Neural cell (in vitro differentiated cells): Measurements from ENCODE around the gene MAP6. TPM values are rescaled to one million over a fixed set of nuclear protein-coding genes. Genes with fewer than 3 reads are reported as not detected.
A peak's percentile ranks its signal among the peaks of the same experiment; 100 is the strongest.

Source experiments
- H2AFZ ChIP-seq: fragments of 200-600, 300-800 bp; sonication (generic), shearing (Covaris generic); 2 replicates; pipeline ENCODE4 v1.6.0; 2014; ENCODE audit warnings: low read depth, mild to moderate bottlenecking, antibody characterized with exemption, low read length, moderate library complexity
- H3F3A ChIP-seq: fragments of 200-600 bp; shearing (Covaris generic); 2 replicates; pipeline ENCODE4 v1.6.1; 2016; ENCODE audit warnings: mild to moderate bottlenecking, moderate library complexity, mixed read lengths, antibody characterized with exemption, low read length; ENCODE audit not compliant: insufficient read depth, poor library complexity, severe bottlenecking
- H3K27ac ChIP-seq: fragments of 200-600, 300-800 bp; sonication (generic), shearing (Covaris generic); 2 replicates; pipeline ENCODE4 v1.5.1; 2014; ENCODE audit warnings: mild to moderate bottlenecking, low read length, moderate library complexity
- H3K27me3 ChIP-seq: fragments of 300-800, 200-600 bp; sonication (generic), shearing (Covaris generic); 2 replicates; pipeline ENCODE4 v1.6.0; 2014; ENCODE audit warnings: mild to moderate bottlenecking, low read depth, low read length, moderate library complexity; ENCODE audit not compliant: insufficient read depth
- H3K36me3 ChIP-seq: fragments of 300-800, 200-600 bp; sonication (generic), shearing (Covaris generic); 2 replicates; pipeline ENCODE4 v1.5.1; 2014; ENCODE audit warnings: mild to moderate bottlenecking, antibody characterized with exemption, low read length, moderate library complexity; ENCODE audit not compliant: insufficient read depth
- H3K4me2 ChIP-seq: fragments of 300-800, 200-600 bp; sonication (generic), shearing (Covaris generic); 2 replicates; pipeline ENCODE4 v1.6.0; 2014; ENCODE audit warnings: mild to moderate bottlenecking, low read length
- H3K4me3 ChIP-seq: fragments of 300-800, 200-600 bp; sonication (generic), shearing (Covaris generic); 2 replicates; pipeline ENCODE4 v1.5.1; 2014; ENCODE audit warnings: mild to moderate bottlenecking, low read length, moderate library complexity
- H3K79me2 ChIP-seq: fragments of 200-600 bp; shearing (Covaris generic); replicated peaks from 2 replicates; pipeline ENCODE4 v1.6.0; 2014; ENCODE audit warnings: mild to moderate bottlenecking, low read length, moderate library complexity; ENCODE audit not compliant: insufficient read depth
- H3K9ac ChIP-seq: fragments of 300-800, 200-600 bp; sonication (generic), shearing (Covaris generic); 2 replicates; pipeline ENCODE4 v1.6.1; 2016; ENCODE audit warnings: mild to moderate bottlenecking, low read length, mixed read lengths
- H3K9me2 ChIP-seq: fragments of 200-600 bp; shearing (Covaris generic); 2 replicates; pipeline ENCODE4 v1.6.1; 2016; ENCODE audit warnings: mild to moderate bottlenecking, low read length, mixed read lengths; ENCODE audit not compliant: insufficient read depth
- H3K9me3 ChIP-seq: fragments of 200-600, 300-800 bp; sonication (generic), shearing (Covaris generic); 2 replicates; pipeline ENCODE4 v1.6.1; 2016; ENCODE audit warnings: mild to moderate bottlenecking, mixed run types, low read length, moderate library complexity, mixed read lengths
- H4K20me1 ChIP-seq: fragments of 200-600 bp; shearing (Covaris generic); 2 replicates; pipeline ENCODE4 v1.6.1; 2016; ENCODE audit warnings: mild to moderate bottlenecking, mixed run types; ENCODE audit not compliant: insufficient read depth
- CTCF ChIP-seq: fragments of 450-650 bp; IDR thresholded peaks from 2 replicates; pipeline ENCODE4 v1.5.1; 2014; ENCODE audit warnings: antibody characterized with exemption, mild to moderate bottlenecking, moderate library complexity; ENCODE audit not compliant: poor library complexity, severe bottlenecking
- EP300 ChIP-seq: fragments of 450-650 bp; conservative IDR thresholded peaks from 2 replicates; pipeline ENCODE4 v1.6.1; 2014; ENCODE audit warnings: antibody characterized with exemption, mild to moderate bottlenecking, moderate library complexity; ENCODE audit not compliant: poor library complexity, severe bottlenecking
- EZH2 ChIP-seq: fragments of 200-600, 300-800 bp; shearing (Covaris generic), sonication (generic); IDR thresholded peaks from 2 replicates; pipeline ENCODE4 v1.6.1; 2014; ENCODE audit warnings: antibody characterized with exemption, low read length, borderline replicate concordance, mild to moderate bottlenecking; ENCODE audit not compliant: insufficient read depth, poor library complexity, severe bottlenecking
- MXI1 ChIP-seq: fragments of 450-650 bp; conservative IDR thresholded peaks from 2 replicates; pipeline ENCODE4 v1.6.1; 2014; ENCODE audit warnings: antibody characterized with exemption, mild to moderate bottlenecking; ENCODE audit not compliant: poor library complexity, severe bottlenecking
- POLR2AphosphoS5 ChIP-seq: IDR thresholded peaks from 2 replicates; pipeline ENCODE4 v1.6.1; 2012
- RAD21 ChIP-seq: fragments of 450-650 bp; conservative IDR thresholded peaks from 2 replicates; pipeline ENCODE4 v1.6.1; 2014; ENCODE audit warnings: antibody characterized with exemption, mild to moderate bottlenecking, moderate library complexity
- REST ChIP-seq: IDR thresholded peaks from 2 replicates; pipeline ENCODE4 v1.6.1; 2012; ENCODE audit warnings: borderline replicate concordance
- SMC3 ChIP-seq: fragments of 450-650 bp; conservative IDR thresholded peaks from 2 replicates; pipeline ENCODE4 v1.6.1; 2014; ENCODE audit warnings: antibody characterized with exemption, mild to moderate bottlenecking, moderate library complexity; ENCODE audit not compliant: poor library complexity
- TAF1 ChIP-seq: IDR thresholded peaks from 2 replicates; pipeline ENCODE4 v1.6.1; 2012; ENCODE audit warnings: low read depth
- polyA plus RNA-seq: library from polyadenylated mRNA; depleted of rRNA; stranded (reverse); fragments of >200 nt; gene quantifications from 2 replicates; pipeline ENCODE4 v1.2.3, GENCODE V29; 2014

Gene MAP6
- polyA plus RNA-seq, 1 donor from 2014 or later, result 178 TPM

GRCh38 chr11:75626889-75627529 is 41.8 kb downstream of the MAP6 start:
- no peaks in the 10 kb centered on the region for H3K36me3 ChIP-seq
- peak overlapping the region; percentile 4 for H3K9ac ChIP-seq
- H3K27me3 ChIP-seq, result no peaks in the 10 kb centered on the region
- H3K79me2 ChIP-seq, result peaks cover 87% of the 10 kb centered on the region
- H3K4me3 ChIP-seq, result peak overlapping the region; percentile 2
- no peak overlapping the region for H3K4me2 ChIP-seq
- peaks cover 3% of the 10 kb centered on the region for H3F3A ChIP-seq
- peak overlapping the region; percentile 38 for H3K27ac ChIP-seq
- H3K9me3 ChIP-seq, result no peaks in the 10 kb centered on the region
- no peaks in the 10 kb centered on the region for H4K20me1 ChIP-seq
- TF ChIP-seq RAD21 (no peak), POLR2AphosphoS5 (no peak), SMC3 (no peak), TAF1 (no peak), REST (no peak), MXI1 (no peak), EZH2 (no peak), EP300 (no peak), CTCF (no peak)
- H2AFZ ChIP-seq, result no peak overlapping the region
- H3K9me2 ChIP-seq, result no peaks in the 10 kb centered on the region

GRCh38 chr11:75625991-75626888 is 42.6 kb downstream of the MAP6 start:
- Histone ChIP-seq H4K20me1 (no peaks in the 10 kb centered on the region), H3K36me3 (no peaks in the 10 kb centered on the region), H3K4me3 (no peak overlapping the region), H3K9me2 (no peaks in the 10 kb centered on the region), H3K4me2 (no peak overlapping the region), H2AFZ (no peak overlapping the region), H3K79me2 (peaks cover 90% of the 10 kb centered on the region), H3K9ac (no peak overlapping the region), H3F3A (peaks cover 3% of the 10 kb centered on the region), H3K27me3 (no peaks in the 10 kb centered on the region), H3K27ac (peak overlapping the region; percentile 63), H3K9me3 (no peaks in the 10 kb centered on the region)
- TF ChIP-seq REST (no peak), POLR2AphosphoS5 (no peak), EP300 (no peak), SMC3 (no peak), MXI1 (no peak), RAD21 (no peak), EZH2 (no peak)
